OCI-LY3 (cell line): ENCODE results near the gene RNH1.

Experiments used
- H2AFZ ChIP-seq: fragments of 200-600, 300-600 bp; shearing (Covaris generic); 2 replicates; pipeline ENCODE4 v1.6.0; 2014; ENCODE audit warnings: antibody characterized with exemption, low read depth, low read length
- H3K27ac ChIP-seq: fragments of 200-600, 300-600 bp; sonication (generic); 2 replicates; pipeline ENCODE4 v1.5.1; 2014; ENCODE audit warnings: mild to moderate bottlenecking, low read length, moderate library complexity, mixed read lengths
- H3K27me3 ChIP-seq: fragments of 200-600, 300-600 bp; sonication (generic); 2 replicates; pipeline ENCODE4 v1.6.1; 2014; ENCODE audit warnings: low read depth, low read length, mixed read lengths
- H3K36me3 ChIP-seq: fragments of 200-600, 300-600 bp; sonication (generic); replicated peaks from 2 replicates; pipeline ENCODE3; 2014; ENCODE audit warnings: low read depth, low read length, mixed read lengths
- H3K4me1 ChIP-seq: fragments of 300-600, 200-600 bp; sonication (generic); 2 replicates; pipeline ENCODE4 v1.6.1; 2014; ENCODE audit warnings: low read length, mixed read lengths
- H3K4me2 ChIP-seq: fragments of 200-600, 300-600 bp; sonication (generic); 2 replicates; pipeline ENCODE4 v1.6.1; 2014; ENCODE audit warnings: low read length, mixed read lengths
- H3K4me3 ChIP-seq: fragments of 300-600, 200-600 bp; sonication (generic); 2 replicates; pipeline ENCODE4 v1.5.1; 2014; ENCODE audit warnings: antibody characterized with exemption, mild to moderate bottlenecking, low read length, moderate library complexity
- H3K79me2 ChIP-seq: fragments of 300-600, 200-600 bp; shearing (Covaris generic); 2 replicates; pipeline ENCODE4 v1.6.1; 2014; ENCODE audit warnings: mild to moderate bottlenecking, low read length, mixed read lengths
- H3K9ac ChIP-seq: fragments of 300-600, 200-600 bp; shearing (Covaris generic); 2 replicates; pipeline ENCODE4 v1.6.0; 2014; ENCODE audit warnings: mild to moderate bottlenecking, low read length, moderate library complexity
- H3K9me3 ChIP-seq: fragments of 200-600, 300-600 bp; shearing (Covaris generic); 2 replicates; pipeline ENCODE4 v1.6.1; 2014; ENCODE audit warnings: low read length, mixed read lengths; ENCODE audit not compliant: insufficient read depth
- H4K20me1 ChIP-seq: fragments of 200-600, 300-600 bp; sonication (generic); 2 replicates; pipeline ENCODE4 v1.6.1; 2016; ENCODE audit warnings: low read length, mixed read lengths; ENCODE audit not compliant: insufficient read depth
- CTCF ChIP-seq: fragments of 200-600, 300-600 bp; sonication (generic); IDR thresholded peaks from 2 replicates; pipeline ENCODE4 v1.5.1; 2014; ENCODE audit warnings: antibody characterized with exemption, low read length, low read depth
- EZH2phosphoT487 ChIP-seq: fragments of 200-600 bp; shearing (Covaris generic); IDR thresholded peaks from 2 replicates; pipeline ENCODE4 v1.6.1; 2018; ENCODE audit warnings: antibody characterized with exemption, mixed run types, low read depth

RNH1 gene

GRCh38 chr11:506995-507726 is at the start of gene RNH1:
RNH1 (minus strand) TSS chr11:507242; CDS start chr11:502162, 5,080 bp downstream.
- H3K9me3 ChIP-seq, result no peaks in the 10 kb centered on the region
- peak within 1 kb of the TSS; percentile 94 for H3K4me3 ChIP-seq
- no peak for TF ChIP-seq CTCF
- TF ChIP-seq EZH2phosphoT487, result no peak
- no peaks in the 10 kb centered on the region for H3K27me3 ChIP-seq
- H3K79me2 ChIP-seq, result peaks cover 42% of the 10 kb centered on the region
- peak within 1 kb of the TSS; percentile 89 for H3K4me2 ChIP-seq
- H3K9ac ChIP-seq, result peak within 1 kb of the TSS; percentile 98
- H3K36me3 ChIP-seq, result peaks cover 19% of the 10 kb centered on the region
- peak within 1 kb of the TSS; percentile 72 for H2AFZ ChIP-seq
- no peaks in the 10 kb centered on the region for H4K20me1 ChIP-seq
- H3K27ac ChIP-seq, result peak within 1 kb of the TSS; percentile 91
- peaks cover 39% of the 10 kb centered on the region for H3K4me1 ChIP-seq

GRCh38 chr11:555780-556661 is 49.0 kb upstream of the RNH1 start:
- H3K36me3 ChIP-seq, result no peaks in the 10 kb centered on the region
- H3K27me3 ChIP-seq, result no peaks in the 10 kb centered on the region
- H3K4me2 ChIP-seq, result no peak overlapping the region
- H3K9ac ChIP-seq, result no peak overlapping the region
- H4K20me1 ChIP-seq, result no peaks in the 10 kb centered on the region
- H3K79me2 ChIP-seq, result no peaks in the 10 kb centered on the region
- H3K4me3 ChIP-seq, result no peak overlapping the region
- H3K9me3 ChIP-seq, result no peaks in the 10 kb centered on the region
- H3K4me1 ChIP-seq, result peaks cover 18% of the 10 kb centered on the region
- TF ChIP-seq CTCF (no peak), EZH2phosphoT487 (no peak)
- no peak overlapping the region for H2AFZ ChIP-seq
- H3K27ac ChIP-seq, result no peak overlapping the region

- Histone ChIP-seq H3K79me2 (no peaks in the 10 kb centered on the region), H3K4me2 (peak overlapping the region; percentile 82), H3K9me3 (no peaks in the 10 kb centered on the region), H3K27ac (no peak overlapping the region), H3K9ac (peak overlapping the region; percentile 37; the same call in 1 of the 2 replicates), H4K20me1 (no peaks in the 10 kb centered on the region), H3K36me3 (no peaks in the 10 kb centered on the region), H3K4me1 (peaks cover 18% of the 10 kb centered on the region), H2AFZ (0 out of 2 replicates have a peak overlapping the region, but pooled peaks have one; percentile 53), H3K27me3 (no peaks in the 10 kb centered on the region), H3K4me3 (peak overlapping the region; percentile 74)
- TF ChIP-seq EZH2phosphoT487 (no peak), CTCF (no peak)
Measured at GRCh38 chr11:555227-555779, 48.3 kb upstream of the RNH1 start.
